Caki2 (cell line): ENCODE measurements around the gene CD52. TPM values are rescaled to one million over a fixed set of nuclear protein-coding genes. Genes with fewer than 3 reads are reported as not detected.
A peak's percentile ranks its signal among the peaks of the same experiment; 100 is the strongest.

Experiments used
- DNase-seq: peaks from one replicate; pipeline ENCODE4 v3.0.0-alpha.2; 2015; ENCODE audit warnings: low read depth
- in situ Hi-C: cut with HindIII; loops from 2 replicates; pipeline ENCODE4 v1.10.0; 2016; ENCODE audit warnings: low sequenced_read_pairs, low pct_unique_long_range_greater_than_20kb, mixed read lengths
- total RNA-seq: library from RNA; depleted of rRNA; stranded (reverse); fragments of >200 nt; shearing (Covaris generic); gene quantifications from 2 replicates; pipeline ENCODE4 v1.2.3, GENCODE V29; 2014; ENCODE audit warnings: low replicate concordance; rRNA removed

Gene CD52
- total RNA-seq, 1 experiment from 2014 or later, result not detected

DNA sequence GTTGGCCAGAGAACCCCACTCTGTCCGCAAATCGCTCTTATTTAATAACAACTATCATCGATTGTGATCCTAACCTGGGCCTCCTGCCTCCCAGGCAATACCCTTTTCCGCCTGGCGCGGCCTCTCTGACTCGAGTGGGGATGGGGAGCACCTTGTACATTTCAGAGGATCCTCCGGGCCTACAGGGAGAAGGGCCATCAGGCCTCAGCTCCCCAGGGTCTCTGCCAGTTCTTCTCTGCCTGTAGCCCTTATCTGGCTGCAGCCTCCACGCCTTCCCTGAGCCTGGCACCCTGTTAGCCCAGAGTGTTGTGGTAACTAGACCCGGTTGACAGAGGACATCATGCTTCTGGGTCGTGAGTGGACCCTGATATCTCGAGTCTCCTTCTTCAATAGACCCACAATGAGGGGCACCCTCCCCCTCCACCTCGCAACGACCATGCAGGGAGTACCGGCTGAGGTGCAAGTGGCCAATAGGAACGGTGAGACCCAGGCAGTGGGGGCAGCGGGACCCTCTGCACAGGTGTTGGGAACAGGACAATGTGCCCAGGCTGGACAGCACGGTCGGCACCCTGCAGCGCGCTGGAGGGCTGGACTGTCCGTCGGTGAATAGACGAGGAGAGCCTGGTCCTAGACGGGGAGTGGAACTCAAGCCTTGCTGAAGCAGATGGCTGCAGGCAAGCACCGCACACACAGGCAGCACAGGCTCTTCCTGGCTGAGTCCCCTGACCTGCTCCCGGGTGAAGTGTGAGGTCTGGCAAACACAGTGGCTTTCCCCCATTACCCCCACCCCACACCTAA, 43.2 kb downstream of the CD52 start:
- in situ Hi-C loops, result no loop called here
- no peak for DNase-seq

DNA sequence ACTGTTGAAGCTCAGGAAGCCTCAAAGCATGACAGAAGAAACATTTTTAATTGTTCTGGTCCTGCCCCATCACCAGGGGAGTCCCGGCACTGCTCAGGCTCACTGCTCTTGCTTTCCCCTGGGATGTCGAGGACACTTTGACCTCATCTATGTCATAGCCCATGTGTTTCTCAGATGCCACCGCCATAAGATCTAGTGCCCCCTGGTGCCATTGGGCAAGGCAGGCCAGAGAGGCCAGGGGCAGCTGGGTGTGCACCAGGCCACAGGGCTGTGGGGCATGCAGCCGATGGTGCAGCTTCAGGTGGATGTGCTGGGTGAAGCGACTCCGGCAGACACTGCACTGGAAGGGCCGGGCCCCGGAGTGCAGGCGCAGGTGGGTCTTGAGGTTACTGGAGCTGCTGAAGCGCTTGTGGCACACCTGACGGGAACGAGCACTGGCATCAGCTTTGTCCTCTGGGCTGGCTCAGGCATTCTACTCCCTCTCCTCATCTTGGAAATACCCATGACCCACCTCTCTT, 43.9 kb downstream of the CD52 start:
- in situ Hi-C loops, result no loop called here
- no peak for DNase-seq

DNA sequence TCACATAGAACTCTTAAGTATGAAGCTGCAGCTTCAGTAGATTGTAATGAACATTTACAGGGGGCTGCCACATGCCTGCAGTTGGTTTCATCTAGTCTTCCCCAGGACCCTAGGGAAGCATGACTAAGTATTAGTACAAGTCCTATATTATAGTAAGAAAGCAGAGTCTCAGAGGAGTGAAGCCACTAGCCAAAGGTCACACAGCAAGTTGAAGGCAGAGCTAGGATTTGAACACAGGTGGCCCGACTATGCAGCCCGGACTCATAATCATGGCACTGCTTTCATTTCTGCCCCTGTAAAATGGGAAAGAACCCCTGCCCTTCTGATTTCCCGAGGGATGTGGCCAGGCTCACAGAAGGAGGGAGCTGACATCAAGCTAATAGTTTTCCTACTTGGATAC, 44.6 kb downstream of the CD52 start:
- no peak for DNase-seq
- in situ Hi-C loops, result no loop called here

DNA sequence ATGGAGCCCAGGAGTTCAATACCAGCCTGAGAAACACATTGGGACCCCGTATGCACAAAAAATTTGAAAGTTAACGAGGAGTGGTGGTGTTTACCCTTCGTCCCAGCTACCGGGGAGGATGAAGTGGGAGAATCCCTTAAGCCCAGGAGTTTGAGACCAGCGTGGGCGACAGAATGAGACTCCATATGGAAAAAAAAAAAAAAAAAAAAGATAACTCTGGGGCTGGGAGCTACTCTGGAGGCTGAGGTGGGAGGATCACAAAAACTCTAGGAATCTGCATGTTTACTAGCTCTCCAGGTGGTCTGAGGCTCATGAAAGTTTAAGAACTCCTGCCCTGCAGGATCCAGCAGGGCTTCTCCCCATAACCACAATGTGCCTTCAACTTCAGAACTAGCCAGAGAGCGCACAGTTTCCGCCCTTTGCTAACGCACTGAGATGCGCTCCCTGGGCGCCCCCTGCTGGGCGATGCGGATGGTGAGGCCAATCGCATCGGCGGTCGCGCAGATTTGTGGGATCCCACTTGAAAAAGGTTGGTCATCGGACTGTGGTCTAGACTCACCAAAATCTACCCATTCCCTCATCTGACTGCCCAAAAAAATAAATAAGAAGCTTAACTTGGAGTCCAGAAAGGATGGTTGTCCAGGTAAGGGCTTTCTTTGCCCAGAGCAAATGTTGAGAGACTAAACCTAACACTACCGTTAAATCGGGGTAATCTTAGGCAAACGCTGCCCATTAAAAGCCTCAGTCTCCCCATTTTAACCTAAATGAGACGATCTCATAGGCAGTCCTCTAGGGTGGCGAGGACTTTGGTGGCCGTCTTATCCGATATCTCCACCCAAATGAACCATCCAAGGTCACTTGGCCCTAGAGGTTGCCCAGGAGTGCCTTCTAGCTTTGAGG, 46.0 kb downstream of the CD52 start:
- DNase-seq, result peak; percentile 33
- in situ Hi-C loops, result no loop called here

DNA sequence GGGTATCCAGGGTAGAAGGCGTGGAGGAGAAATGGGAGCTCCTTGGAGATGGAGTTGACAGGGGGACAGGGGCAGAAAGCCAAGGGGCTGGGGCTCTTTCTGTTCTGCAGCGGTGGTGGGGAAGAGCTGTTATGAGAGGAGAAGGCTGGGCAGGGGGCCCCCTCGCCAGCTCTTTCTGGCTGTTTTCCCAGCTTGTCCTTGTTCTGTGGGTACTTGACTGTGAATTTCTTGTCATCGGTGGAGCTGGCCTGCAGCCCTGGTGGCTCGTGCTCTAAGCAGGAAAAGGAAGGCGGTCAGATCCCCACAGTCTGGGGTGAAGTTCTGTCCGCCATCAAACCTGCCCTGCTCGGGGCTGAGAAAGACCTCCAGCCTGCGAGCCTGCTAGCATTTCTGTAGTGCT, 47.2 kb downstream of the CD52 start:
- in situ Hi-C loops, result no loop called here
- DNase-seq, result no peak

DNA sequence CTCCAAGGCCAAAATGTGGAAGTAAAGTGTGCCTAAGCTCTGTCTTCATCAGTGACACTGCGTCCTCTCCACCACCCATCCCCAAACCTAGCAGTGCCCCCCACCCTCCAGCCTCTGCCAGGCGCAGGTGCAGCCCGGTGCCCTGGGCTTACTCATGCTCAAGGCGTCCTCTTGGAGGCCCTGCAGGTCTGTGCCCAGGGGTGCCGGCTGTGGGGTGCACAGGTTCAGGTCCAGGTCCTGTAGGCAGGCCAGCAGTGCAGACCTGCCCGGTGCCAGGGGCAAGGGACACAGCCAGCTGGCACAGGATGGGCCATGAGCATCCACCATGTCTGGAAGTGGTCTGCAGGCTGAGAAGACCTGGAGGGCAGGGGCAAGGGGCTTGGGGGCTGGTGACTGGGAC, 49.7 kb downstream of the CD52 start:
- DNase-seq, result no peak
- in situ Hi-C loops, result no loop called here

DNA sequence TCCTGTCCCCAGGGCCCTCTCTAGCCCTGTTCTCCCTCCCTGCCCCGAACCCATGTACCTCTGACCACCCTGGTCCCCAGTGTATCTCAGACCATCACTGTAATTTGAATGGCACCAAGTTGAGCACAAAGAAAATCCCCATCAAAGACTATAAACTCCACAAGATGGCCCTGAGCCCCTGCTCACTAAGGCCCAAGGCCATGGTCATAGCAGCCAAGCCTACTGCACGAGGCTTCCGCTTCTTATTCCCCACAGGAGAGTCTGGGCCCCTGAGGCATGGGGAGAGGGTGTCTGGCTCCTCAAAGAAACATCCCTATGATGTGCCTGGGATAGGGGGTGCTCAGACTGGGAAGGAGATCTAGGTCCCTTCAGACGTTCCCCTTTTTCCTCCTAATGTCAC, 50.2 kb downstream of the CD52 start:
- in situ Hi-C loops, result no loop called here
- no peak for DNase-seq

DNA sequence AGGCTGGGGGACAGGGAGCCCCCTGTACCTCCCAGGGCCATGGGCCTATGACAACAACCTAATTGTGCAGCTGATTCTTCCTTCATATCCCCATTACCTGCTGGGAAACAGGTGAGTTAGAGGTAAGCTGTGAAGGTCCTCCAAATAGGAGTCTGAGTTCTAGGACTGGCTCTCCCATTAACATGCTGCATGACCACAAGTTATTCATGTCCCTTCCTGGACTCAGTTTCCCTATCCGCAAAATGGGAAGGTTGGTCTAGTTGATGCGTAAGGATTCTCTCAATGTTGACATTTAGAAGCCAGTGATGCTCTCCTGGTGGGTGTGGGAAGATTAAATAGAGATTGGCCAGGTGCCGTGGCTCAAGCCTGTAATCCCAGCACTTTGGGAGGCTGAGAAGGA, 50.7 kb downstream of the CD52 start:
- DNase-seq, result no peak
- in situ Hi-C loops, result no loop called here

Other genes with a start within 250 kb of the CD52 start
- 5.7 and 8.4 TPM in 2 replicates for gene PDIK1L, start 206.1 kb upstream of the CD52 start, total RNA-seq
- gene FAM110D, start 158.9 kb upstream of the CD52 start, total RNA-seq, result 0.14 TPM in 1 of 2 replicates, not detected in the other
- not detected in 2 replicates for gene C1orf232, start 149.0 kb upstream of the CD52 start, total RNA-seq
- 49.8 and 92.3 TPM in 2 replicates for gene ZNF593, start 148.1 kb upstream of the CD52 start, total RNA-seq
- not detected in 2 replicates for gene ZNF593OS, start 146.1 kb upstream of the CD52 start, total RNA-seq
- gene CNKSR1, start 140.5 kb upstream of the CD52 start, total RNA-seq, result not detected in 2 replicates
- not detected in 2 replicates for gene CATSPER4, start 127.4 kb upstream of the CD52 start, total RNA-seq
- 16.7 and 20.8 TPM in 2 replicates for gene CEP85, start 83.8 kb upstream of the CD52 start, total RNA-seq
- gene SH3BGRL3, start 37.9 kb upstream of the CD52 start, total RNA-seq, result 7.4 and 12.5 TPM in 2 replicates
- gene UBXN11, start 11.3 kb upstream of the CD52 start, total RNA-seq, result 4.2 and 12.1 TPM in 2 replicates
- gene CRYBG2, start 36.2 kb downstream of the CD52 start, total RNA-seq, result 13.2 TPM in 1 of 2 replicates, not detected in the other
- gene ZNF683, start 54.8 kb downstream of the CD52 start, total RNA-seq, result not detected in 2 replicates
- not detected in 2 replicates for gene LIN28A, start 92.9 kb downstream of the CD52 start, total RNA-seq
- gene DHDDS, start 114.4 kb downstream of the CD52 start, total RNA-seq, result 37.7 and 47.0 TPM in 2 replicates
- 570 and 785 TPM in 2 replicates for gene HMGN2, start 154.5 kb downstream of the CD52 start, total RNA-seq
- gene RPS6KA1, start 211.8 kb downstream of the CD52 start, total RNA-seq, result 37.8 and 68.1 TPM in 2 replicates